Measurements from ENCODE around the gene GTPBP6.
"Not testable (repeated sequence)": the region's sequence is repeated elsewhere in the genome, so short reads cannot be mapped to it uniquely, and the experiment has no call there.

Gene GTPBP6

GRCh38 chrX:262381-262909 is 56.2 kb downstream of the GTPBP6 start:
- POLR2A ChIA-PET, result no interaction called here
- CTCF ChIA-PET, result no interaction called here
- peak; percentile 51 for DNase-seq (ENCODE audit: extremely low spot score)
- TF ChIP-seq CTCF (IDR thresholded peaks at IDR 0.05; ENCODE audit: control extremely low read depth, extremely low read depth, low read depth, missing control alignments), result no peak

GRCh38 chrX:261919-262352 is 56.7 kb downstream of the GTPBP6 start:
- CTCF ChIA-PET, result no interaction called here
- DNase-seq (ENCODE audit: extremely low spot score), result no peak
- POLR2A ChIA-PET, result no interaction called here
- no peak for TF ChIP-seq CTCF (IDR thresholded peaks at IDR 0.05; ENCODE audit: control extremely low read depth, extremely low read depth, low read depth, missing control alignments)

GRCh38 chrX:261167-261918 is 57.3 kb downstream of the GTPBP6 start:
- DNase-seq (ENCODE audit: extremely low spot score), result no peak
- POLR2A ChIA-PET, result no interaction called here

GRCh38 chrX:259692-260355 is 58.8 kb downstream of the GTPBP6 start:
- ChIA-PET POLR2A (no interaction called here), CTCF (no interaction called here)
- no peak for TF ChIP-seq CTCF (IDR thresholded peaks at IDR 0.05; ENCODE audit: control extremely low read depth, extremely low read depth, low read depth, missing control alignments)
- DNase-seq (ENCODE audit: extremely low spot score), result no peak

More at GRCh38 chrX:261167-261918, 57.3 kb downstream of the GTPBP6 start:
- CTCF ChIA-PET, result no interaction called here
- TF ChIP-seq CTCF (IDR thresholded peaks at IDR 0.05; ENCODE audit: control extremely low read depth, extremely low read depth, low read depth, missing control alignments), result no peak

- ChIA-PET CTCF (no interaction called here), POLR2A (no interaction called here)
- no peak for DNase-seq (ENCODE audit: extremely low spot score)
- no peak for TF ChIP-seq CTCF (IDR thresholded peaks at IDR 0.05; ENCODE audit: control extremely low read depth, extremely low read depth, low read depth, missing control alignments)
These were observed 60.1 kb downstream of the GTPBP6 start for GRCh38 chrX:258291-259040.

- POLR2A ChIA-PET, result no interaction called here
- TF ChIP-seq CTCF (IDR thresholded peaks at IDR 0.05; ENCODE audit: control extremely low read depth, extremely low read depth, low read depth, missing control alignments), result no peak
- CTCF ChIA-PET, result no interaction called here
- DNase-seq (ENCODE audit: extremely low spot score), result no peak
These were observed 60.8 kb downstream of the GTPBP6 start for GRCh38 chrX:257681-258289.

- CTCF ChIA-PET; DNase-seq (ENCODE audit: extremely low spot score); POLR2A ChIA-PET: not testable (repeated sequence)
These were observed 61.5 kb downstream of the GTPBP6 start for GRCh38 chrX:257054-257453.

All from GM10248 (cell line).